Measurements from ENCODE around the gene PLOD3.
A peak's percentile ranks its signal among the peaks of the same experiment; 100 is the strongest.
"Not testable (repeated sequence)": the region's sequence is repeated elsewhere in the genome, so short reads cannot be mapped to it uniquely, and the experiment has no call there.

The PLOD3 gene

GRCh38 chr7:101217388-101218235 lies at the start of gene PLOD3, which contains the start of gene ZNHIT1:
Gene PLOD3 (minus strand): TSS chr7:101217581. CDS start chr7:101217274, 307 bp downstream.
Gene ZNHIT1 (plus strand): TSS chr7:101218165. CDS start chr7:101218196, 31 bp downstream.
- DNase-seq = peak; percentile 95

GRCh38 chr7:101265622-101266516 lies 48.5 kb upstream of the PLOD3 start:
- DNase-seq = no peak

- DNase-seq = not testable (repeated sequence)
These were observed 46.8 kb upstream of the PLOD3 start for GRCh38 chr7:101264102-101264706.

GRCh38 chr7:101258243-101258731 lies 40.9 kb upstream of the PLOD3 start:
- DNase-seq = no peak

GRCh38 chr7:101255796-101256195 lies 38.4 kb upstream of the PLOD3 start:
- no peak for DNase-seq

GRCh38 chr7:101253199-101253598 lies 35.8 kb upstream of the PLOD3 start:
- DNase-seq = not testable (repeated sequence)

- peak; percentile 100 for DNase-seq
These were observed 34.7 kb upstream of the PLOD3 start for GRCh38 chr7:101251871-101252659.

- DNase-seq = no peak
These were observed 32.9 kb upstream of the PLOD3 start for GRCh38 chr7:101250324-101250723.

GRCh38 chr7:101248276-101248675 lies 30.9 kb upstream of the PLOD3 start:
- no peak for DNase-seq

GRCh38 chr7:101245147-101245668 lies 27.8 kb upstream of the PLOD3 start:
- no peak for DNase-seq

GRCh38 chr7:101244375-101245146 lies 27.2 kb upstream of the PLOD3 start, which contains the start of gene FIS1:
Gene FIS1 (minus strand): TSS chr7:101245081. CDS start chr7:101245004, 77 bp downstream.
- peak; percentile 95 for DNase-seq

GRCh38 chr7:101243646-101244374 lies 26.4 kb upstream of the PLOD3 start:
- no peak for DNase-seq

GRCh38 chr7:101241443-101242349 lies 24.3 kb upstream of the PLOD3 start:
- DNase-seq = no peak

GRCh38 chr7:101241015-101241363 lies 23.6 kb upstream of the PLOD3 start:
- DNase-seq = no peak

GRCh38 chr7:101240226-101241014 lies 23.0 kb upstream of the PLOD3 start:
- no peak for DNase-seq

GRCh38 chr7:101239951-101240220 lies 22.5 kb upstream of the PLOD3 start:
- no peak for DNase-seq

- no peak for DNase-seq
These were observed 22.0 kb upstream of the PLOD3 start for GRCh38 chr7:101239191-101239950.
